Measurements from ENCODE around the gene BTBD17. TPM values are rescaled to one million over a fixed set of nuclear protein-coding genes. Genes with fewer than 3 reads are reported as not detected.

The BTBD17 gene
- total and polyA plus RNA-seq, 4 donors = not detected

GRCh38 chr17:74339537-74340195 lies 22.0 kb downstream of the BTBD17 start:
- no peak overlapping the region for H3K4me3 ChIP-seq (ENCODE audit: low read length in 2 of 2)
- 81% methylated on average over 19 of the region's 19 CpGs for WGBS, 2 donors
- intact Hi-C loops (cut with DNase I) = no loop called here

GRCh38 chr17:74337834-74338500 lies 23.7 kb downstream of the BTBD17 start:
- Histone ChIP-seq H3K4me3 (ENCODE audit: low read length in 2 of 2) (no peak overlapping the region), H3K9me3 (ENCODE audit: control insufficient read depth, low read length) (peaks cover 6% of the 10 kb centered on the region), H3K4me1 (ENCODE audit: control insufficient read depth in 1 of 2, insufficient read depth in 2 of 2, low read length in 2 of 2) (no peaks in the 10 kb centered on the region), H3K27me3 (ENCODE audit: control insufficient read depth in 1 of 2, insufficient read depth in 2 of 2, low read length in 1 of 2) (no peaks in the 10 kb centered on the region), H3K27ac (ENCODE audit: low read depth in 1 of 2, low read length in 2 of 2) (no peak overlapping the region), H3K36me3 (ENCODE audit: control insufficient read depth in 1 of 2, insufficient read depth in 2 of 2, low read length in 1 of 2) (no peaks in the 10 kb centered on the region)
- intact Hi-C loops (cut with DNase I) = no loop called here
- DNase-seq (no peak), ATAC-seq (ENCODE audit: low FRiP score) (no peak)
- WGBS, 2 donors = 65 to 66% methylated on average over 12 of the region's 12 CpGs

More at GRCh38 chr17:74339537-74340195, 22.0 kb downstream of the BTBD17 start:
- Histone ChIP-seq H3K9me3 (ENCODE audit: control insufficient read depth, low read length) (peaks cover 2% of the 10 kb centered on the region), H3K27ac (ENCODE audit: low read depth in 1 of 2, low read length in 2 of 2) (no peak overlapping the region), H3K4me1 (ENCODE audit: control insufficient read depth in 1 of 2, insufficient read depth in 2 of 2, low read length in 2 of 2) (no peaks in the 10 kb centered on the region), H3K27me3 (ENCODE audit: control insufficient read depth in 1 of 2, insufficient read depth in 2 of 2, low read length in 1 of 2) (no peaks in the 10 kb centered on the region), H3K36me3 (ENCODE audit: control insufficient read depth in 1 of 2, insufficient read depth in 2 of 2, low read length in 1 of 2) (no peaks in the 10 kb centered on the region)
- DNase-seq = no peak
- ATAC-seq (ENCODE audit: low FRiP score) = no peak

GRCh38 chr17:74336307-74336706 lies 25.4 kb downstream of the BTBD17 start:
- Histone ChIP-seq H3K36me3 (ENCODE audit: control insufficient read depth in 1 of 2, insufficient read depth in 2 of 2, low read length in 1 of 2) (no peaks in the 10 kb centered on the region), H3K27me3 (ENCODE audit: control insufficient read depth in 1 of 2, insufficient read depth in 2 of 2, low read length in 1 of 2) (no peaks in the 10 kb centered on the region), H3K4me1 (ENCODE audit: control insufficient read depth in 1 of 2, insufficient read depth in 2 of 2, low read length in 2 of 2) (no peaks in the 10 kb centered on the region), H3K4me3 (ENCODE audit: low read length in 2 of 2) (no peak overlapping the region), H3K27ac (ENCODE audit: low read depth in 1 of 2, low read length in 2 of 2) (no peak overlapping the region), H3K9me3 (ENCODE audit: control insufficient read depth, low read length) (peaks cover 6% of the 10 kb centered on the region)
- ATAC-seq (ENCODE audit: low FRiP score) (no peak), DNase-seq (no peak)
- intact Hi-C loops (cut with DNase I) = no loop called here
- 79 to 86% methylated on average over 7 of the region's 7 CpGs for WGBS, 2 donors

- no peaks in the 10 kb centered on the region for H3K36me3 ChIP-seq (ENCODE audit: control insufficient read depth in 1 of 2, insufficient read depth in 2 of 2, low read length in 1 of 2)
- WGBS, 2 donors = 79 to 83% methylated on average over 5 of the region's 5 CpGs
- no peak for ATAC-seq (ENCODE audit: low FRiP score)
- intact Hi-C loops (cut with DNase I) = no loop called here
- H3K9me3 ChIP-seq (ENCODE audit: control insufficient read depth, low read length) = peaks cover 6% of the 10 kb centered on the region
- H3K4me3 ChIP-seq (ENCODE audit: low read length in 2 of 2) = no peak overlapping the region
- H3K4me1 ChIP-seq (ENCODE audit: control insufficient read depth in 1 of 2, insufficient read depth in 2 of 2, low read length in 2 of 2) = no peaks in the 10 kb centered on the region
- no peak overlapping the region for H3K27ac ChIP-seq (ENCODE audit: low read depth in 1 of 2, low read length in 2 of 2)
- no peaks in the 10 kb centered on the region for H3K27me3 ChIP-seq (ENCODE audit: control insufficient read depth in 1 of 2, insufficient read depth in 2 of 2, low read length in 1 of 2)
- DNase-seq = no peak
These were observed 26.1 kb downstream of the BTBD17 start for GRCh38 chr17:74335529-74336062.

GRCh38 chr17:74334393-74335039 lies 27.2 kb downstream of the BTBD17 start:
- Histone ChIP-seq H3K27me3 (ENCODE audit: control insufficient read depth in 1 of 2, insufficient read depth in 2 of 2, low read length in 1 of 2) (no peaks in the 10 kb centered on the region), H3K4me1 (ENCODE audit: control insufficient read depth in 1 of 2, insufficient read depth in 2 of 2, low read length in 2 of 2) (no peaks in the 10 kb centered on the region), H3K9me3 (ENCODE audit: control insufficient read depth, low read length) (peaks cover 6% of the 10 kb centered on the region), H3K4me3 (ENCODE audit: low read length in 2 of 2) (no peak overlapping the region), H3K36me3 (ENCODE audit: control insufficient read depth in 1 of 2, insufficient read depth in 2 of 2, low read length in 1 of 2) (no peaks in the 10 kb centered on the region), H3K27ac (ENCODE audit: low read depth in 1 of 2, low read length in 2 of 2) (no peak overlapping the region)
- 83 to 85% methylated on average over 2 of the region's 2 CpGs for WGBS, 2 donors
- ATAC-seq (ENCODE audit: low FRiP score) (no peak), DNase-seq (no peak)
- intact Hi-C loops (cut with DNase I) = no loop called here

GRCh38 chr17:74332763-74333283 lies 28.8 kb downstream of the BTBD17 start:
- no peaks in the 10 kb centered on the region for H3K36me3 ChIP-seq (ENCODE audit: control insufficient read depth in 1 of 2, insufficient read depth in 2 of 2, low read length in 1 of 2)
- DNase-seq (no peak), ATAC-seq (ENCODE audit: low FRiP score) (no peak)
- no peaks in the 10 kb centered on the region for H3K27me3 ChIP-seq (ENCODE audit: control insufficient read depth in 1 of 2, insufficient read depth in 2 of 2, low read length in 1 of 2)
- intact Hi-C loops (cut with DNase I) = no loop called here
- no peaks in the 10 kb centered on the region for H3K4me1 ChIP-seq (ENCODE audit: control insufficient read depth in 1 of 2, insufficient read depth in 2 of 2, low read length in 2 of 2)
- no peak overlapping the region for H3K4me3 ChIP-seq (ENCODE audit: low read length in 2 of 2)
- H3K9me3 ChIP-seq (ENCODE audit: control insufficient read depth, low read length) = peaks cover 6% of the 10 kb centered on the region
- H3K27ac ChIP-seq (ENCODE audit: low read depth in 1 of 2, low read length in 2 of 2) = no peak overlapping the region
- WGBS, 2 donors = 39 to 42% methylated on average over 11 of the region's 11 CpGs

GRCh38 chr17:74332017-74332650 lies 29.5 kb downstream of the BTBD17 start:
- WGBS, 2 donors = 62 to 66% methylated on average over 7 of the region's 7 CpGs
- Histone ChIP-seq H3K4me1 (ENCODE audit: control insufficient read depth in 1 of 2, insufficient read depth in 2 of 2, low read length in 2 of 2) (no peaks in the 10 kb centered on the region), H3K27me3 (ENCODE audit: control insufficient read depth in 1 of 2, insufficient read depth in 2 of 2, low read length in 1 of 2) (no peaks in the 10 kb centered on the region), H3K27ac (ENCODE audit: low read depth in 1 of 2, low read length in 2 of 2) (no peak overlapping the region), H3K4me3 (ENCODE audit: low read length in 2 of 2) (no peak overlapping the region), H3K9me3 (ENCODE audit: control insufficient read depth, low read length) (peaks cover 6% of the 10 kb centered on the region), H3K36me3 (ENCODE audit: control insufficient read depth in 1 of 2, insufficient read depth in 2 of 2, low read length in 1 of 2) (no peaks in the 10 kb centered on the region)
- ATAC-seq (ENCODE audit: low FRiP score) (no peak), DNase-seq (no peak)
- intact Hi-C loops (cut with DNase I) = no loop called here

GRCh38 chr17:74330446-74330845 lies 31.2 kb downstream of the BTBD17 start:
- Histone ChIP-seq H3K27me3 (ENCODE audit: control insufficient read depth in 1 of 2, insufficient read depth in 2 of 2, low read length in 1 of 2) (no peaks in the 10 kb centered on the region), H3K36me3 (ENCODE audit: control insufficient read depth in 1 of 2, insufficient read depth in 2 of 2, low read length in 1 of 2) (no peaks in the 10 kb centered on the region), H3K27ac (ENCODE audit: low read depth in 1 of 2, low read length in 2 of 2) (no peak overlapping the region), H3K9me3 (ENCODE audit: control insufficient read depth, low read length) (peaks cover 6% of the 10 kb centered on the region), H3K4me3 (ENCODE audit: low read length in 2 of 2) (no peak overlapping the region), H3K4me1 (ENCODE audit: control insufficient read depth in 1 of 2, insufficient read depth in 2 of 2, low read length in 2 of 2) (no peaks in the 10 kb centered on the region)
- intact Hi-C loops (cut with DNase I) = no loop called here
- no peak for DNase-seq
- WGBS, 2 donors = 64 to 80% methylated on average over 8 of the region's 8 CpGs
- ATAC-seq (ENCODE audit: low FRiP score) = no peak
